GM20000 (cell line): ENCODE data around the gene NOS1AP.

Experiments used
- DNase-seq: peaks from one replicate; pipeline ENCODE4 v3.0.0; 2012; ENCODE audit warnings: low spot score
- TF ChIP-seq, protein P1 (sequence below): IDR thresholded peaks from 2 replicates; pipeline ENCODE4 v1.5.1; 2012; ENCODE audit warnings: mild to moderate bottlenecking, control low read depth; ENCODE audit errors: extremely low read depth, missing control alignments

NOS1AP gene

DNA sequence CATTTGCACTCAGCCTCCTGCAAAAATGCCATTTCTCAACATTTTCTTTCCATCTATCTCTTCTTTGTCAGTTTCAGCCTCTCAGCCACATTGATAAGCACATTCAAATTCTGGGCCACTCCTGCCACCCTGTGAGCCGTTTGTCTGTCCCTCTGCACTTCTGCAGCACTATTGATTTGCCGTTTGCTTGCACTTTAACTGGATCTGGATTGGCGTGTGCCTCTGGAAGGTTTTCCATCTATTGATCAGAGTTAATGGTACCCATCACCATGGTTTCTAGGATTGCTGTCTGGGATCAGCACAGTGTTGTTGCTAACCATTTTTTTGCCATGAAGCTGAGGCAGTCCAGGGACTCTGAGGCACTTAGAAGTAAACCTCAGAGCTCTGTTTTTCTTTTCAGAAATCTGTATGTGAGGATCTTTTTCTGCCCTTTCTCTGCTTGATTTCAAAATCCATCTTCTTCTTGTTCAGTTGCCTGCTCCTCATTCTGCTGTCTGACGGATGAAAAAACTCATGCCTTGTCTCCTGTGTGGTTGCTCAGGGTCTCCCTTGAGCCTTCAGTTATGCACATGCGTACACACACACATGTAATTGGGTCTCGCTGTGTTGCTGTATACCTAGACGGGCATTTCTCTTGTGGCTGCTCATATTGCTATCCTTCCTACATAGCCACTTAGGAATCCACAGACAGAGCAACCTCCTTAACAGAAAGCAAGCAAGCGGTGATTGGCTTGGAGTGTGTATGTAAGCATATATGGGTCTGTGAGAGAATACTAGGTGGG is 67.9 kb downstream of the NOS1AP start:
- TF ChIP-seq, protein P1, sequence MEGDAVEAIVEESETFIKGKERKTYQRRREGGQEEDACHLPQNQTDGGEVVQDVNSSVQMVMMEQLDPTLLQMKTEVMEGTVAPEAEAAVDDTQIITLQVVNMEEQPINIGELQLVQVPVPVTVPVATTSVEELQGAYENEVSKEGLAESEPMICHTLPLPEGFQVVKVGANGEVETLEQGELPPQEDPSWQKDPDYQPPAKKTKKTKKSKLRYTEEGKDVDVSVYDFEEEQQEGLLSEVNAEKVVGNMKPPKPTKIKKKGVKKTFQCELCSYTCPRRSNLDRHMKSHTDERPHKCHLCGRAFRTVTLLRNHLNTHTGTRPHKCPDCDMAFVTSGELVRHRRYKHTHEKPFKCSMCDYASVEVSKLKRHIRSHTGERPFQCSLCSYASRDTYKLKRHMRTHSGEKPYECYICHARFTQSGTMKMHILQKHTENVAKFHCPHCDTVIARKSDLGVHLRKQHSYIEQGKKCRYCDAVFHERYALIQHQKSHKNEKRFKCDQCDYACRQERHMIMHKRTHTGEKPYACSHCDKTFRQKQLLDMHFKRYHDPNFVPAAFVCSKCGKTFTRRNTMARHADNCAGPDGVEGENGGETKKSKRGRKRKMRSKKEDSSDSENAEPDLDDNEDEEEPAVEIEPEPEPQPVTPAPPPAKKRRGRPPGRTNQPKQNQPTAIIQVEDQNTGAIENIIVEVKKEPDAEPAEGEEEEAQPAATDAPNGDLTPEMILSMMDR = no peak
- no peak for DNase-seq

DNA sequence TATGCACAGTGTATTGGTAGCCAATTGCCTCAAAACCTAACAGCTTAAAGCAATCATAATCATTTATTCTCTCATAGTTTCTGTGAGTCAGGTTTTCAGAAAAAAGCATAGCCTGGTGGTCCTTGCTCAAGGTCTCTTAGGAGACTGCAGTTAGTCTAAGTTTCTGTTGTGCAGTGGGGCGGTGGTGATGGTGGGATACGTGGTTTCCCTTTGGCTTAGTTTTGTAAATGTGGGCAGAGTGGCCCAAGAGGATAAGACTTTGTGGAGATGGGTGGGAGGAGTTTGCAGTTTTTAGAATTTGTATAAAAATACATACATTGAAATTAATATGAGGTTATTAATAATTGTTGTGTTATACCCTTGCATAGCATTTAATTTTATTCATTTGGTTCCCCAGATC is 68.6 kb downstream of the NOS1AP start:
- TF ChIP-seq, protein P1 = no peak
- no peak for DNase-seq

DNA sequence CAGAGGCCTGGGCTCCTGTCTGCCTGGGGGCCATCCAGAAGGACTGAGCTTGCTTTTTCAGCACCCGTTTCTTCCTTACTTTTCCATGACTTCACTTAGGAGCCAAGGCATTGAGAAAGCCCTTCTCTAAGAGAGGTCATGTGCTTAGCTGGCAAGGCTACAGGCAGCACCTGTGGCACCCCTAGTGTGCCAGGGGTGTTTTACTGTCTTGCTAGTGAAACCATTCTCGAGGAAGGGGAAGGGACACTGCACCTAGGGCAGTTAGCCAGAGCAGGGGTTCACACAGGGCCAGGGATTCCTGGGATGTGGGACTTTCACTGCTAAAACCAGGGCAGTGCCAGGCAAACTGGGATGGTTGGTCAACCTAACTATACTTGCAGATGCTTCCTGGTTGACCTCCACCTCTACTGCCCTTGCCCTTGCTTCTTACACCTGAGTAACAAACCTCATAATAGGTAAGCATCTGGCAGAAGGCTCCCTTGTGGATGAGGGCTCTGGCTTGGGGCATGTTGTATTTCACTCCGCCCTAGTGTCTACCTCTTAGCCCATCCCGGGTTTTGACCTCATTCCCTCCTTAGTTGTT is 69.2 kb downstream of the NOS1AP start:
- DNase-seq = no peak
- TF ChIP-seq, protein P1 = no peak

DNA sequence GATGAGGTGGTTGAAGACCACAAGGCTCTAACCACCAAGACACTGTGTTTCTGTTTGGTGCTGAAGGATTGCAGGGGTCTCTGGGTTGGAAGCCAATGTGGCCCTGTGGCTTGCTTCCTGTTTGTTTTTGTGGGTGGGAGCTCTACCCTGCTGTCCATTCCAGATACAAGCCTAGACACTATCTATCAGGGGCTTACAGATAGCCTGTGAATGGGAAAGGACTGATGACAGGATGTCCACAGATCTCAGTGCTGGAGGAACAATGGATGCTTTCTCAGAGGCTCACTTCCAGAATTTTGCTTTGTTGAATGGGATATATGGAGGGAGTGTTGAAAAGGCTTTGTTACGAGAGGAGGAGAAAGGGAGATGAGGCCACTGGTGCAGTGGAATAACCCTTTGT is 69.7 kb downstream of the NOS1AP start:
- TF ChIP-seq, protein P1 = no peak
- DNase-seq = no peak

DNA sequence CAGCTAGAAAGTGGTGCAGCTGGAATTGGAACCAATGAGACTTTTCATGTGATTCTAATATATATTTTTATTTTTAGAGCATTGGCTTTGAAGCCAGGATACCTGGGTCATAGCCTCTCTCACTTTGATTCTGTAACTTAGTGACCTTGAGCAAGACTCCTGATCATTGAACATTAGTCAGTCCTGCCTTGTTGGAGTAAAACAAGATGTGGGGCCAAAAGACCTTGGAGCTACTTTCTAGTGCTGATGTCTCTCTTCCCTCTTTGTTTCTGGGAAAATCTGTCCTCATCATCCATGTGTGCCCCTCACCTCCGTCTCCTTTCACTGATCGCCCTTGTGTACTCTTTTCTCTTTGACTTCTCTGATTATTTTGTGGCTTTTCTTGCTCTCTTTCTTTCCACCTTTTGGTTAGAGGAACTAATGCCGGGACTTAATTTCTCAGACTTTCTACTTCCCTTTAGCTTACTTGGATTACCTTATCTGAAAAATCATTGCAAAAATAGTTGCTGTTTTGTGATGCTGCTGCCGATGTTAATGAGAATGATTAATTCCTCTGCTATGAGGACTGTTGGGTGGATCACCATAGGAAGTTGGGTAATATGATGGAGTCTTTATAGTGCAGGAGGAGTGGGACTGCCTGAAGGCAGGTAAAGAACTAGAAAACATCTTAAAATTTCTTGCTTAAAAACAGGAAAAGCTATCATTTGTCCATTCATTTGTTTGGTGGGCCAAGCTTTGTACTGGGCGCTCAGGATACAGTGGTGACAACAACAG is 72.0 kb downstream of the NOS1AP start:
- DNase-seq = no peak
- TF ChIP-seq, protein P1 = no peak

DNA sequence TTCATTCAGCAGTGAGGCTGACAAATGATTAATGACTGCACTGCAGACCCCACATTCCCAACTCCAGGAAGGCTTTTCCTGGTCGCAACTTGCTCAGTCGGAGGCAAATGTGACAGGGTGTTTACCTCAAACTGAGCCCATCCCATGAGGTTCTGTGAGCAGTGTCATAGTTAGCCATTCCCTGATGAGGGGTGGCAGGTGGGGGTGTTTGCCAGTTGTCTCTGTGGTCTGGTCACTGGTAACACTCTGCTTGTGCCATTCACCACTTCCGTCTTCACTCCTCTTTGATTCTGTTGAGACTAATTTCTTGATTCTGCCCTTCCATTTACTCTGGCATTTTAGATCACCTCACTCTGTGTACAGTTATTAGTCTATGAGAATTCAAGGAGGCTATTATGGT is 73.5 kb downstream of the NOS1AP start:
- no peak for DNase-seq
- TF ChIP-seq, protein P1 = no peak

DNA sequence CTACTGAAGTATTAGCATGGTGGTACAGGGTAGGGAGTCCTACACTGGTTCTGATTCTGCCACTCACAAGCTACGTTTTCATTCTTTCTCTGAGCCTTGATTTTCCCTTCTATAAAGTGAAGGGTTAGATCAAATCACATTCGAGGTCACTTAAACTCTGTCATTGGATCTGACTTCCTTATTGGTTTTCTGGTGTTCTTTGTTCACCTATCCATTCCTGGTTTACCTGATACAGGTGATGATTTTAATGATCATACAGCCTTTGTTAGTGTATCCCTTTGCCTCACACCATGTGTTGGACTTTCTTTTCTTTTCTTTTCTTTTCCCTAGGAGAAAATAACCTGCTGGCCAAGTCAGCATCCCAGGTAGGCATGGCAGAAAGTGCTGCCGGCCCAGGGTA is 74.8 kb downstream of the NOS1AP start:
- no peak for DNase-seq
- TF ChIP-seq, protein P1 = no peak
